Measurements from ENCODE around the gene PTTG1IP. TPM values are rescaled to one million over a fixed set of nuclear protein-coding genes. Genes with fewer than 3 reads are reported as not detected.

Gene PTTG1IP
- total RNA-seq, 2 donors from 2014 or later: 216 to 244 TPM

DNA sequence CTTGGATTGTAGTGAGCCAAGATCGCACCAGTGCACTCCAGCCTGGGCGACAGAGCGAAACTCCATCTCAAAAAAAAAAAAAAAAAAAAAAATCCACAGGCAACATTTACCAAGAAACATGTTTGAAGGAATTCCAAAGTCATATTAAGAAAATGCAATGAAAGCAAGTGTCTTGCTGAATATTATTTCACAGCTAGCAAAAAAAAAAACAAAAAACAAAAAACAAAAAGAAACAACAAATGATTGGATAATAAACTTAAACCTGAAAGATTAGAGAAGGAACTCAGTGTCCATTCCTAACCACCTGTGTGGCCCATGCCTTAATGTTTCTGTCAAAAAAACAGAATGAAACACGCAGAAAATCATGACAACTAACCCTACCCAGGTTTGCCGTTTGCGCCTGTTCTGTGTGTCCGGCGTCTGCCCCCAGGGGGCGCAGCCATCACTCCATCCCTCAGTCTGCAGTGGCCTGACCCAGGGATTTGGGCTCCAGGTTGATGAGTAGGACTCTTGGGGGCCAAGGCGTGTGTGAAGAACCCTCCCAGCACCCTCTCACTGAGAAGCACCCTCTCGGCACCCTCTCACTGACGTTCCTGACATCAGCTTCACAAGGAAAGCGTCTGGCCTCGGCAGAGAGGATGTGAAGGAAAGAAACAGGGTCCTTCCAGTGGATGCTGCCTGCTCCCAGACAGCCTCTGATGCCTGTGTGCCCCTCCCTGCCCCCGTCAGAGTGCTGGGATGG lies 19.2 kb upstream of the PTTG1IP start:
- peak; percentile 48 for DNase-seq (ENCODE audit: low spot score)
- H3K9me3 ChIP-seq: no peaks in the 10 kb centered on the region
- intact Hi-C loops (cut with DNase I): loop anchor here (1.0 kb wide), 1 partner anchor 40 kb away; no protein-coding TSS in a partner anchor
- no peak overlapping the region for H3K4me3 ChIP-seq
- H3K4me1 ChIP-seq (replicated peaks): no peaks in the 10 kb centered on the region
- no peak overlapping the region for H3K27ac ChIP-seq
- no peaks in the 10 kb centered on the region for H3K36me3 ChIP-seq
- 47% methylated on average over 15 of the region's 15 CpGs for WGBS
- TF ChIP-seq POLR2A (IDR thresholded peaks at IDR 0.05): no peak
- TF ChIP-seq, protein P1, sequence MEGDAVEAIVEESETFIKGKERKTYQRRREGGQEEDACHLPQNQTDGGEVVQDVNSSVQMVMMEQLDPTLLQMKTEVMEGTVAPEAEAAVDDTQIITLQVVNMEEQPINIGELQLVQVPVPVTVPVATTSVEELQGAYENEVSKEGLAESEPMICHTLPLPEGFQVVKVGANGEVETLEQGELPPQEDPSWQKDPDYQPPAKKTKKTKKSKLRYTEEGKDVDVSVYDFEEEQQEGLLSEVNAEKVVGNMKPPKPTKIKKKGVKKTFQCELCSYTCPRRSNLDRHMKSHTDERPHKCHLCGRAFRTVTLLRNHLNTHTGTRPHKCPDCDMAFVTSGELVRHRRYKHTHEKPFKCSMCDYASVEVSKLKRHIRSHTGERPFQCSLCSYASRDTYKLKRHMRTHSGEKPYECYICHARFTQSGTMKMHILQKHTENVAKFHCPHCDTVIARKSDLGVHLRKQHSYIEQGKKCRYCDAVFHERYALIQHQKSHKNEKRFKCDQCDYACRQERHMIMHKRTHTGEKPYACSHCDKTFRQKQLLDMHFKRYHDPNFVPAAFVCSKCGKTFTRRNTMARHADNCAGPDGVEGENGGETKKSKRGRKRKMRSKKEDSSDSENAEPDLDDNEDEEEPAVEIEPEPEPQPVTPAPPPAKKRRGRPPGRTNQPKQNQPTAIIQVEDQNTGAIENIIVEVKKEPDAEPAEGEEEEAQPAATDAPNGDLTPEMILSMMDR (IDR thresholded peaks at IDR 0.05): peak; percentile 62 to 87 (median 73)
- TF ChIP-seq POLR2AphosphoS5 (IDR thresholded peaks at IDR 0.05): peak; percentile 29
- no peaks in the 10 kb centered on the region for H3K27me3 ChIP-seq (replicated peaks; ENCODE audit: insufficient read depth)

DNA sequence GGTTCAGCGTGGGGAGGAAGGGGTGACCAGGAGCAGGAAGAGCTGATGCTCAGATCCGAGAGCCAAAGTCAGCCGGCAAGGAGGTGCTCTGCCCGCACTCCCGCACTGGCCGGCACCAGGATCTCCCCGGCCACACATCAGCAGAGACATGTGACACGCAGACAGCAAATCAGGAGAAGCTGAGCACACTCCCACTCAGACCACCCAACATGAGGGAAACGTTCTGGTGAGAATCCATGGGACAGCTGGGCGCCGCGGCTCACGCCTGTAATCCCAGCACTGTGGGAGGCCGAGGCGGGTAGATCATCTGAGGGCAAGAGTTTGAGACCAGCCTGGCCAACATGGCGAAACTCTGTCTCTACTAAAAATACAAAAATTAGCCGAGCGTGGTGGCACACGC lies 18.6 kb upstream of the PTTG1IP start:
- Histone ChIP-seq H3K9me3 (no peaks in the 10 kb centered on the region), H3K4me1 (replicated peaks) (no peaks in the 10 kb centered on the region), H3K36me3 (no peaks in the 10 kb centered on the region), H3K4me3 (no peak overlapping the region), H3K27me3 (replicated peaks; ENCODE audit: insufficient read depth) (no peaks in the 10 kb centered on the region), H3K27ac (no peak overlapping the region)
- TF ChIP-seq, protein P1 (IDR thresholded peaks at IDR 0.05): no peak
- TF ChIP-seq POLR2A (IDR thresholded peaks at IDR 0.05): no peak
- no peak for TF ChIP-seq POLR2AphosphoS5 (IDR thresholded peaks at IDR 0.05)
- WGBS: 72% methylated on average over 19 of the region's 19 CpGs
- intact Hi-C loops (cut with DNase I): no loop called here
- no peak for DNase-seq (ENCODE audit: low spot score)

DNA sequence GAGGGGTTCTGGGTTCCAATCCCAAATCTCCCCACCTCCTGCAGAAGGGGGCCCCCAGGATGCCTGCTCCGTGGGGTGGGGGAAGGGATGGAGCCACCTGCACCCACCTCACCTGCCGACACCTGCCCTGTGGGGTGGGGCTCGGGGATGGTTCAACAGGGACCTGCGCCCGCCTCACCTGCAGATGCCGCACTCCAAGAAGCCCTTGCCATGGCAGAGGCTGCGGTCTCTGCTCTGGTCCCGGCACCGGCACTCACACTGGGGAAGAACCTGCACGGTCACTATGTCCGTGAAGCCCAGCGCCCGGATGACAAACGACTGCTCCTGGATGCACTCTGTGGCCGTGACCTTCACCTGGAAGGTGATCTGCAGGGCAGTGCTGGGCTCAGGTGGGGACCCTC lies 18.1 kb upstream of the PTTG1IP start:
- H3K9me3 ChIP-seq: no peaks in the 10 kb centered on the region
- H3K27me3 ChIP-seq (replicated peaks; ENCODE audit: insufficient read depth): no peaks in the 10 kb centered on the region
- no peak overlapping the region for H3K4me3 ChIP-seq
- intact Hi-C loops (cut with DNase I): no loop called here
- H3K27ac ChIP-seq: no peak overlapping the region
- WGBS: 90% methylated on average over 15 of the region's 15 CpGs
- H3K36me3 ChIP-seq: no peaks in the 10 kb centered on the region
- TF ChIP-seq POLR2AphosphoS5 (IDR thresholded peaks at IDR 0.05) (no peak), POLR2A (IDR thresholded peaks at IDR 0.05) (no peak)
- TF ChIP-seq, protein P1 (IDR thresholded peaks at IDR 0.05): no peak
- H3K4me1 ChIP-seq (replicated peaks): no peaks in the 10 kb centered on the region
- DNase-seq (ENCODE audit: low spot score): no peak

DNA sequence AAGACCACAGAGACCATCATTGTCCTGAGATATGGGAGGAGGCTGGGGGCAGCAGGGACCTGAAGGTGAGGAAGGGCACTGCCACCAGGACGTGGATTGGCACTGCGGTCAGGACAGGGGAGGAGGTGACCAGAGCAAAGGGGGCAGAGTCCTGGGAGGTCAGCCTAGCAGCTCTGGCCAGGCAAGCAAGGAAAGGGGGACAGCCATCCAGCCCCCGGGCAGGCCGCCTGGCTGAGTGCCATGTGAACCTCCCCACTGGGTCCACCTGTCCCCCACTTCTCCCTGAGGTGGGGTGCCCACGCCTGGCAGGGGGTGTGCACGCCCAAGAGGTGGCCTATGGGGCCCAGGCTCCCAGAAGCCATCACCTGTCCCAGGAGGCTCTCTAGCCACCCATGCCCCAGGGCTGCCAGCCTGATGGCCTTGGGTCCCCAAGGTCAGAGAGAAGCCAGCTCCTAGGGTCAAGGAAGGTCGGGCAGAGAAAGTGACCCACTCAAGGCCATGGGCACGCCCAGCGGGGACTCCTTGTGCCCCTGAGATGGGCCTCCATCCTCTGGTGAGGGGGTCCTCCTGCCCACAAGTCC lies 17.6 kb upstream of the PTTG1IP start:
- Histone ChIP-seq H3K4me3 (no peak overlapping the region), H3K27me3 (replicated peaks; ENCODE audit: insufficient read depth) (no peaks in the 10 kb centered on the region), H3K4me1 (replicated peaks) (no peaks in the 10 kb centered on the region), H3K36me3 (no peaks in the 10 kb centered on the region), H3K27ac (no peak overlapping the region), H3K9me3 (no peaks in the 10 kb centered on the region)
- DNase-seq (ENCODE audit: low spot score): no peak
- TF ChIP-seq, protein P1 (IDR thresholded peaks at IDR 0.05): no peak
- TF ChIP-seq POLR2AphosphoS5 (IDR thresholded peaks at IDR 0.05): no peak
- TF ChIP-seq POLR2A (IDR thresholded peaks at IDR 0.05): no peak
- intact Hi-C loops (cut with DNase I): no loop called here
- WGBS: 82% methylated on average over 9 of the region's 9 CpGs

All from prostate gland (tissue), 2 donors.